AG09309 (cell line): ENCODE results near the gene CALY.
"Not testable (repeated sequence)": the region's sequence is repeated elsewhere in the genome, so short reads cannot be mapped to it uniquely, and the experiment has no call there.

ENCODE experiments used
- DNase-seq: peaks from one replicate; pipeline ENCODE4 v3.0.0-alpha.2; 2010; ENCODE audit warnings: low read depth
- H3K4me3 ChIP-seq: 2 replicates; pipeline ENCODE4 v1.5.1; 2011; ENCODE audit warnings: mild to moderate bottlenecking, low read depth, low read length, moderate library complexity; ENCODE audit not compliant: control insufficient read depth
- TF ChIP-seq, protein P1 (sequence below): IDR thresholded peaks from 2 replicates; pipeline ENCODE4 v1.5.1; 2011; ENCODE audit warnings: mild to moderate bottlenecking, low read depth, low read length, inconsistent platforms; ENCODE audit not compliant: insufficient read depth, control insufficient read depth; ENCODE audit errors: missing control alignments

CALY gene

DNA sequence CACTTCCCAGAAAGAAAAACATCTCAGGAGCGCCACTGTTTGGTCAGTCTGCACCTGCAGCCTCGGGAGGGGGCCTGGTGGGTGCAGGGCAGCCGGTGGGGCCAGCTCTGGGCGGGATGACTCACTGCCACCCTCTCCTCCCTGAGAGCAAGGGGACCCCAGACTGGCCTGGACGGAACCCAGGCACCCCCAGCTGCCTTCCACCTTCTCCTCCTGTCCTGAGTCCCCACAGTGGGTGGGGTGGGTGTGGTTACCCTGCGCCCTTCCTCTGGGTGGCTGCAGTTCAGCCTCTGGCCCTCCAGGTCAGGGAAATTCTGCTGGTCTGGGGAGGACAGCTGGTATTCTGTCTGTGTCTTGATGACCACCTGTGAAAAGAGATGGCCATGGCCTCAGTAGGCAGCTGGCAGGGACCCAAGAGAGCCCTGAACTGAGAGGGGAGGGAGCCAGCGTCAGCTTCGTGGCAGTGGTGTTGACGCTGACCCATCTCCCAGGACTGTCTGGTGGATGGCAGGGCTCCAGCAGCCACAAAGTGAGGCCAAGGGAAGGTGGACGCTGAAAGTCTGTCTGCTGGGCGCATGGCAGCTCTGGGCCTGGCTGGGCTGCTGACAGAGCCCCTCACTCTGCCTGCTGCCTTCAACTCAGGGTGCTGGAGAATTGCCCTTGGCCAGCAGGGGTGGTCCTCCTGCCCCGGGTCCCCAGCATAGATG, 8.9 kb downstream of the CALY start:
- no peak for DNase-seq
- no peak overlapping the region for H3K4me3 ChIP-seq
- TF ChIP-seq, protein P1, sequence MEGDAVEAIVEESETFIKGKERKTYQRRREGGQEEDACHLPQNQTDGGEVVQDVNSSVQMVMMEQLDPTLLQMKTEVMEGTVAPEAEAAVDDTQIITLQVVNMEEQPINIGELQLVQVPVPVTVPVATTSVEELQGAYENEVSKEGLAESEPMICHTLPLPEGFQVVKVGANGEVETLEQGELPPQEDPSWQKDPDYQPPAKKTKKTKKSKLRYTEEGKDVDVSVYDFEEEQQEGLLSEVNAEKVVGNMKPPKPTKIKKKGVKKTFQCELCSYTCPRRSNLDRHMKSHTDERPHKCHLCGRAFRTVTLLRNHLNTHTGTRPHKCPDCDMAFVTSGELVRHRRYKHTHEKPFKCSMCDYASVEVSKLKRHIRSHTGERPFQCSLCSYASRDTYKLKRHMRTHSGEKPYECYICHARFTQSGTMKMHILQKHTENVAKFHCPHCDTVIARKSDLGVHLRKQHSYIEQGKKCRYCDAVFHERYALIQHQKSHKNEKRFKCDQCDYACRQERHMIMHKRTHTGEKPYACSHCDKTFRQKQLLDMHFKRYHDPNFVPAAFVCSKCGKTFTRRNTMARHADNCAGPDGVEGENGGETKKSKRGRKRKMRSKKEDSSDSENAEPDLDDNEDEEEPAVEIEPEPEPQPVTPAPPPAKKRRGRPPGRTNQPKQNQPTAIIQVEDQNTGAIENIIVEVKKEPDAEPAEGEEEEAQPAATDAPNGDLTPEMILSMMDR: no peak

DNA sequence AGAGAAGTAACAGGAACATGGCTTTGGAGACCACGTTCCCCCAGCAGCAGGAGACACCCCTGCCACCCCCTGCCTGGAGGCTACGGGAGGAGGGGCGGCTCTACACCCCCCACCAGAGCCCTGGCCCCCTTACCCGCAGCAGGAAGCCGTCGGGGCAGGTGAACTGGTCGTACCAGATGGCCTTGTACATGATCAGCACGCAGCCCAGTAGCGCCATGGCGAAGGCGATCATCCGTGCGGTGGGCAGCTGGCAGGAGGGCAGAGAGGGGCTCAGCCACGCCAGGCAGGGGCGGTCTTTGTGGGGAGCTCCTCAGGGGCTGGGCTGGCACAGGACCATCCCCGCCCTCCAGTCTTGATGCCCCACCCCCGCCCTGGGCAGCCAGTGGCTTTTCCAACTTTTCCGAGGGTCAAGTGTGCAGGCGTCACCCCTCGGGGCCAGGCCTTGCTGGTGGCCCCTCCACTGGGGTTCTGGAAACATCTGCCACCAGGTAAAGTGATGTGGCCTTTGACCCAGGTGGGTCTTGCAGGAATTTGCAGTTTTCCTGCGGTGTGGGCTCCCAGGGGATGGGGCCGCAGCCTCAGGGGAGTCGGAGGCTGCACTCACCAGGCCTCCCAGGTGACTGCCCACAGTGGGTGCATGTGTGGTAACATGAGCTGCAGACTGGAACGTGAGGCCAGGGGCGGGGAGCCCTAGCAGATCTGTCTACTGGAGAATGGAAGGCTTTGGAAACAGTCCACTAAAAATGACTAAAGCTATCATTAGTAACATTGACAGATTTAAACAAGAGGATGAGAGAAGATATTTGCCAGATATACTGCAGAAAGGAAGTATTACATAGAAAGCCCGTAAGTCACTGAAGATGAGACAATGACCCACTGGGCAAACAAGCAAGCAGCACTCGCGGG, 9.7 kb downstream of the CALY start:
- DNase-seq: no peak
- no peak overlapping the region for H3K4me3 ChIP-seq
- TF ChIP-seq, protein P1: no peak

DNA sequence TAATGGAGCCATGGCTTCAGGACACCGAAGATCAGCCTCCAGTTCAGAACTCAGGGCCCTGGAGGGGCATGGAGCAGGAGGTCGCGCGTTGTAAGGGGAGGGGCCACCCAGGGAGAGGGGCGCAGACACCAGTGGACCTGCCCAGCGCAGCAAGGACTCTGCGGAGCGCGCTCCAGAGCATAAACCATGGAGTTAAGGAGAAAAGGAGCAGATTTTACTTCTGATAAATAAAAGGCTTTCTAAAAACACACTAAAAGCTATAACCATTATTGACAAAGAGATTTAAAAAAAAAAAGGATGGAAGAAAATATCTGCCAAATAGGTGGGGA, 10.5 kb downstream of the CALY start:
- H3K4me3 ChIP-seq: peak overlapping the region; percentile 16; the same call in 1 of the 2 replicates
- no peak for DNase-seq
- TF ChIP-seq, protein P1: no peak

DNA sequence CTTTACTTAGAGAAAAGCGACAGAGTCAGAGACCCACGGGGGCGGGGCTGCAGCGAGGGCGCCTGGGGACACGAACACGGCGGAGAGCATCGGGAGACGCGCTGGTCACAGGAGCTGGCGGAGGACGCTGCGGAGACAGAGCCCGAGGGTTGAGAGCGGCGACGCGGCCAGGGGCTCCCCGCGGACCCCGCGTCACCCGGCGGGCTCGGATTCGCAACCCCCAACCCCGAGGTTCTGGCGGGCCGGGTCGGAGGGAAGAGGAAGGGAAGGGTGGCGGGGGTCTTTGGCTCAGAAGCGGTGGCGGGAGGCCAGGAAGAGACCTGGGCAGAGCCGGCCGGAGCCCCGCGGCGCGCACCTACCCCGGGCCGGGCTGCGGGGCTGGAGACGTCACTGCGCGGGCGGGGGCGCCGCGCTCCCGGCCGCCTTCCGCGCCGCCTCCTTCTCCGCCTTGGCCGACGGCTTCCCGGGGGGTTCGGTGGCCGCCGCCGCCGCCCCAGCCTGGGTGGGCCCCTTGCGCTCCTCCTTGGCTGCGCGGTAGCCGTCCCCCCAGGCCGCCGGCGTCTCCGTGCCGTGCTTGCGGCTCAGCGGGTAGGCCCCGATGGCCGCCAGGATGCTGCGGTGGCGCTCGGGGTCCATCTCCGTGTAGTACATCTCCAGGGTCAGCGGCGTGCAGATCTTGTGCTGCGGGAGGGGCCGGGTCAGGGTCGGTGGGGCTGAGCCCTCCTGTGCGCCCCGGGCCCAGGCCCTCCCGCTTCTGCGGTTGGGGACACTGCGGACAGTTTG, 11.1 kb downstream of the CALY start:
- DNase-seq: no peak
- TF ChIP-seq, protein P1: no peak
- peak overlapping the region; percentile 38 for H3K4me3 ChIP-seq

DNA sequence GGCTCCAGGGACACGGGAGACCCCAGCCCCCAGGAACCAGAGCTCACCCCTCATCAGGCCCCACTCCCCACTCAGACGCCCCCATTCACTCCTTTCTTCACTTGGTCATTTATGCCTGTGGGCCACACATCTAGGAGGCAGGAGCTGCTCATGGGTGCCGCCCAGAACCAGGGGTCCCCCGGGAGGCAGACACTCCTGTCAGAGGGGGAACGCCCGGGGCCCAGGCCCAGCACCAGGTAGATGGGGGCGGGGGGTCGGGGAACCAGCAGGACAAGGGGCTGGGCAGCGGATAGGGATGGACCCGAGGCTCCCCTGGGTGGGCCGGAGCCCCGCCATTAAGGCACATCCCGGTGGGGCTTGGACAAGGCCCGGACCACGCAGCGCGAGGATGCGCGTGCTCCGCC, 11.8 kb downstream of the CALY start:
- peak overlapping the region; percentile 38 for H3K4me3 ChIP-seq
- TF ChIP-seq, protein P1: no peak
- DNase-seq: no peak

DNA sequence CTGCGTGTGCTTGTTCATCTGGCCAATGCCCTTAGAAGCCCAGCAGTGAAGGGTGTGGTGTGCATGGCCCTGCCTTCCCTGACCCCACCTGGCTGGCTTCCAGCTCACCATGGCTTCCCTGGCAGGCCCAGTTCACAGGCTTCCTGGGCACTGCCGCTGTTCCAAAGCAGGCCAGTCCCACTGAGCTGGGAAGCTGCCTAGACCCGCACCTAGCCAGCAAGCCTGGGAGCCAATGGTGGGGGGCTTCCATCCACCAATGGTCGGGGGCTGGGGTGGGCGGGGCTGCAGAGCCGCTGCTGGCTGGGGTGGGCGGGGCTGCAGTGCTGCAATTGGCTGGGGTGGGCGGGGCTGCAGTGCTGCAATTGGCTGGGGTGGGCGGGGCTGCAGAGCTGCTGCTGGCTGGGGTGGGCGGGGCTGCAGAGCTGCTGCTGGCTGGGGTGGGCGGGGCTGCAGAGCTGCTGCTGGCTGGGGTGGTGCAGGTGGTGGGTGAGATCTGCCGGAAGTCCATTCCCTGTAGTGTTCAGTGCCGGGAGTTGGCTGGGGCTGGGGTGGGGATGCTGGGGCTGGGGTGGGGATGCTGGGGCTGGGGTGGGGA, 12.4 kb downstream of the CALY start:
- H3K4me3 ChIP-seq: no peak overlapping the region
- no peak for DNase-seq

DNA sequence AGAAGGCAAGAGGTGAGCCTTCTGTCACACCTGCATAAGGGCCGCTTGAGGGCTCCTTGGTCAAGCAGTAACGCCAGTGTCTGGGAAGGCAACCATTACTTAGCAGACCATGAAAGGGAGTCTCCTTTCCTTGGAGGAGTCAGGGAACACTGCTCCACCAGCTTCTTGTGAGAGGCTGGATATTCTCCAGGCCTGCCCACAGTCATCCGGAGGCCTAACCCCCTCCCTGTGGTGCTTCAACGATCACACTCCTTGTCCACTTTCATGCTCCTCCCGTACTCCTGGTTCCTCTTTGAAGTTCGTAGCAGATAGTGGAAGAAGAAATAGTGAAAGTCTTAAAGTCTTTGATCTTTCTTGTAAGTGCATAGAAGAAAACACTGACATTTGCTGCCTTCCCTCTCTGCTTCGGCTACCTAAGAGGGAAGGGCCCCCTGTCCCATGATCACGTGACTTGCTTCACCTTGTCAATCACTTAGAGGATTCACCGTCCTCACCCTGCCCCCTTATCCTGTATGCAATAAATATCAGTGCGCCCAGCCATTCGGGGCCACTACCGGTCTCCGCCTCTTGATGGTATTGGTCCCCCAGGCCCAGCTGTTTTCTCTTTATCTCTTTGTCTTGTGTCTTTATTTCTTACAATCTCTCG, 14.5 kb downstream of the CALY start:
- H3K4me3 ChIP-seq, DNase-seq: not testable (repeated sequence)

More for the DNA sequence above, 12.4 kb downstream of the CALY start:
- TF ChIP-seq, protein P1: no peak

DNA sequence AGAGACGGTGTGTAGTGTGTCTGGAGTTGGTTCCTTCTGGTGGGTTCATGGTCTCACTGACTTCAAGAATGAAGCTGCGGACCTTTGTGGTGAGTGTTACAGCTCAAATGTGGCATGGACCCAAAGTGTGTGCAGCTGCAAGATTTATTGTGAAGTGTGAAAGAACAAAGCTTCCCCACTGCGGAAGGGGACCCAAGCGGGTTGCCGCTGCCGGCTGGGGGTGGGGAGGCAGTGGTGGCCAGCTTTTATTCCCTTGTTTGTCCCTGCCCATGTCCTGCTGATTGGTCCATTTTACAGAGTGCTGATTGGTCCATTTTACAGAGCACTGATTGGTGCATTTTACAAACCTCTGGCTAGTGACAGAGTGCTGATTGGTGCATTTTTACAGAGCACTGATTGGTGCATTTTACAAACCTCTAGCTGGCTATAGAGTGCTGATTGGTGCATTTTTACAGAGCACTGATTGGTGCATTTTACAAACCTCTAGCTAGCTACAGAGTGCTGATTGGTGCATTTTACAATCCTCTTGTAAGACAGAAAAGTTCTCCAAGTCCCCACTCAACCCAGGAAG, 15.8 kb downstream of the CALY start:
- not testable (repeated sequence) for DNase-seq, H3K4me3 ChIP-seq
